OCI-M1 (cell line): ENCODE data around the gene TRIM9.
A peak's percentile ranks its signal among the peaks of the same experiment; 100 is the strongest.

ENCODE experiments used
- DNase-seq: peaks from one replicate; lab custom pipeline; 2025; lab: John Stamatoyannopoulos, UW

TRIM9 gene

DNA sequence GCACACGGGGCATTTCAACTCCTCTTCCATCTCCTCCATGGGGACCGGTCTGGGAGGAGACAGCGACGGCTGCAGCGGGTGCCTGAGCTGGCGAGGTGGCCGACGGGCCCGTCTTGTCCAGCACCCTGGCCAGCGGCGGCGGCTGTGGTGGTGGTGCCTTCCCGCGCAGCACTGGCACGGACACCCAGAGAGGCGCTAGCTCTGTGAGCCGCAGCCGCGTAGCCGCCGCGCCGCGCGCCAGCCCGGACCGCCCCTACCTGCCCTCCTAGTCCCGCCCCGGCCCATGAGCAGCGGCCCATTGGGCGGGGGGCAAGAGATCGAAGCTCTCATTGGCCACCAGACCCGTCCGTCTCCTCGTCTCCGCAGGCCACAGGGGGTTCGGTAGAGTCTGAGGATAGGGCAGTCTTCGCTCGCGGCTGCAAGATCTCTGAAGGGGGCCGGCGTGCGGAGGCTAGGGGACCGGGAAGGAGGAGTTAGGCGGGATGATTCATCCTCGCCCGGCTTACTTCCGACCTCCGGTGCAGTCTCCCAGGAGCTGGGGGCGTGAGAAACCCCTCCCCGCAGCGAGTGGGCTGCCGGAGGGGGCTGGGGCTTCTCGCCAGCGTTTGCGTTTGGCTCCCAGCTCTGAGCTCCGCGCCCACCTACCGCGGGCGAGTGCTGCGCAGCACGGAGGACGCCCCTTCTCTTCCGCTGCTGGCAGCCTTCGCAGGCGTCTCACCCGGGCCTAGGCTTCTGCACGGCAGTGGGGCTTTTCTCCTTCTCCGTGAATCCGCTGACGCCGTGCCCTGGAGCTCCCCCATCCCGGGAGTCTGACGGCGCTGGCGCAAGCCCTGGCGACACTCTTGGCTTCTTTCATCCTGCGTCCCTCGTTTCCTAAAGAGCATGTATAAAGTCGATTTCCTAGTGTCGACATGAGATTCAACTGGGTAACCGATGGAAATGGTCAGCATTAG, at the start of gene TRIM9:
TSS of gene TRIM9 (minus strand) at position 205 of the 953 bp plus-strand sequence. CDS start at position 39, 166 bp downstream.
- peak; percentile 91 for DNase-seq

GRCh38 chr14:51140856-51141255, 46.0 kb upstream of the TRIM9 start:
- no peak for DNase-seq

GRCh38 chr14:51140338-51140737, 45.4 kb upstream of the TRIM9 start:
- DNase-seq: no peak

- DNase-seq: no peak
These were observed 44.3 kb upstream of the TRIM9 start for GRCh38 chr14:51139121-51139681.

- no peak for DNase-seq
These were observed 43.6 kb upstream of the TRIM9 start for GRCh38 chr14:51138404-51139103.

DNA sequence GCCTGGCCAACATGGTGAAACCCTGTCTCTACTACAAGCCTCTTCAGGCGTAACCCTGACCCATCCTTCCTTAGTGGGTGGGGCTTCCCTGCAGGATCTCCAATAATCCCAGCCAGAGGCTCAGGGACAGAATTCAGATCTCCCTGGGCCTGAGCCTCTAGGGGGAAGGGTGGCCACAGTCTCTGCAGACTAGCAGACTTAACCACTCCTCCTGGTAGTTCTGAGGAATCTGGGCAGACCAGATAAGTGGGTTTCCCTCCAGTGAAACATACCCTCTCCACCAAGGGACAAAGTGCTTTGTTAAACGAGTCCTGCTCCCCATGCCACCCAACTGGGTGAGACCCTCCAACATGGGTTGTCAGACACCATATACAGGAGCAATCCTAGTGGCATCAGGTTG, 36.6 kb upstream of the TRIM9 start:
- DNase-seq: no peak

DNA sequence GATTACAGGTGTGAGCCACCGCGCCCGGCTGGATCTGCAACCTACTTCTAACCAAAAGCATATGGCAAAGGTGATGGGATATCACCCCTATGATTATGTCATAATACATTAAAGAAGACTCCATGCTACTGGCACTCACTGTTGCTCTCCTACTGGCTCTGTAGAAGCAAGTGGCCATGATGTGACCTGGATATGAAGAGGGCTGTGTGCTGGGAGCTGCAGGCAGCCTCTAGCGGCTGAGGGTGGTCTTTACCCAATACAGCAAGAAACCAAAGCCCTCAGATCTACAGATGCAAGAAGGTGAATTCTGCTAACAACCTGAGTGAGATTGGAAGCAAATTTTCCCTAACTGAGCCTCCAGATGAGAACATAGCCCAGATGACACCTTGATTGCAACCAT, 34.2 kb upstream of the TRIM9 start:
- no peak for DNase-seq

DNA sequence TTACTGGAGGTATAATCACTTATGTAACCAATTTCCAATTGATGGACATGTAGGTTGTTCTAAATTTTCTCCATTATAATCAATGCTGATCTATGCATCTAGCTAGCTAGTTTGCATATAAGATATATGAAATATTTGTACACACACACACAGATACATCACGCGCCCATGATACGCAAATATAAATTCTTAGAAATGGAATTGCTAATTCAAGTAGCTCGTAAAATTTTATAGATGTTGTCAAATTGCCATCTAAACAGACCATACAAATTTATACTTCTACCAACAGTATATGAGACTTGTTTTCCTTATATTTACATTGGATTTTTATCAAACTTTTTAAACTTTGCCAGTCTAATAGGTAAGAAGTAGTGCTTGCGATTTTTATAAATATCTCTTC, 29.1 kb upstream of the TRIM9 start:
- no peak for DNase-seq

DNA sequence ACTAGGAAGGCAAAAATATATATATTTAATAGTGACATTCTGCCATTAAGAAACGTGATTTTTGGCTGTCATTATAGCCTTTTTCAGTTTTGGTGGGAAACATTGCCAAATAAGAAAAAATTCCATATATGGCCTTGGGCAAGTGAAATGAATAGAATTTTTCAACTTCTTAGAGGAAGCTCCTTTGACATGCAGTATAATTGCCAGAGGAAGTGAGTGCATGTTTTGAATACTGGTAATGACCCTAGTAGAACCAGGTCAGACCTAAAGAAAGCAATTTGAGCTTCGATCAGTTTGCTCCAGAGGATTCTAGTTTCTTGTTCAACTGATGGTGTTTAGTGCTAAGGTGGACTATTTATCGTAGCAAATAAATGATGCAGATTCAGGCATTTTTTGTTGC, 26.2 kb upstream of the TRIM9 start:
- DNase-seq: no peak

DNA sequence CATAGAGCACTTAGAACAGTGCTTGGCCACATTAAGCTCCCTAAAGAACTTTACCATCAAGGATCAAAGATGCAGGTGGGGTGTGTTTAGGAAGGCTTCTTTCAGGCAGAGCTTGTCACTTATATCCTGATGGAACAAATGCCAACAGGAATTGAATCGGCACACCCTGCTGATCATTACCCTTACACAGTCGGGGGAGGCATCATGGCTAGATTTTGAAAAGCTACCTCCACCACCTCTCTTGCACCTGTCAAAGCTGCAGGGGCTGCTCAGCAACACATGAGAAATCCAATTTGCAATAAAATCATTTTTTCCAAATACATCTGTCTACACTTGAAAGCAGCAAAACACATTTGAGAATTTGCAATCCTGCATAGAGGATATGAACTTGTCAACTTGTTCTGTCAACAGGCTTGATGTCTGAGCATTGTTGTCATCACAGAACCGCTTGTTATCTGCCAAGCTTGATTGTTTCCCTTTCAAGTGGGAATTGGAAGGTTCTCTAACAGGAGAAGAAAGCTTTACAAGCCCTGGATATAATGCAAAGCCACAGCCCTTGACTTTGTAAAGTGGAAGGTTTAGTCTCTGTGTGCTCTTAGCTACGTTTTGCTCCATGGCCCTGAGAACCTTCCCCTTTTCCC, 24.6 kb upstream of the TRIM9 start:
- no peak for DNase-seq

- DNase-seq: no peak
These were observed 24.1 kb upstream of the TRIM9 start for GRCh38 chr14:51118993-51119392.

GRCh38 chr14:51117593-51117992, 22.7 kb upstream of the TRIM9 start:
- DNase-seq: no peak

GRCh38 chr14:51116682-51117081, 21.8 kb upstream of the TRIM9 start:
- DNase-seq: no peak

DNA sequence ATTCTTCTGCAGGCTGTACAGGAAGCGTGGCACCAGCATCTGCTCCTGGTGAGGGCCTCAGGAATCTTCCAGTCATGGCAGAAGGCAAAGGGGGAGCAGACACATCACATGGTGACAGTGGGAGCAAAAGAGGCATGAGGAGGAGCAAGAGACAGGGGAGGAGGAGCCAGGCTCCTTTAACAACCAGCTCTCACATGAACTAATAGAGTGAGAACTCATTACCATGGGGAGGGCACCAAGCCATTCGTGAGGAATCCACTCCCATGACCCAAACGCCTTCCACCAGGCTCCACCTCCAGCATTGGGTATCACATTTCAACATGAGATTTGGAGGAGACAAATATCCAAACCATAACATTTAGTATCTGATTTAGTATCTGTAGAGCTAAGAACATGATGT, 14.7 kb upstream of the TRIM9 start:
- no peak for DNase-seq

- DNase-seq: no peak
These were observed 12.9 kb upstream of the TRIM9 start for GRCh38 chr14:51107801-51108200.

GRCh38 chr14:51104467-51104866, 9.6 kb upstream of the TRIM9 start:
- DNase-seq: no peak

DNA sequence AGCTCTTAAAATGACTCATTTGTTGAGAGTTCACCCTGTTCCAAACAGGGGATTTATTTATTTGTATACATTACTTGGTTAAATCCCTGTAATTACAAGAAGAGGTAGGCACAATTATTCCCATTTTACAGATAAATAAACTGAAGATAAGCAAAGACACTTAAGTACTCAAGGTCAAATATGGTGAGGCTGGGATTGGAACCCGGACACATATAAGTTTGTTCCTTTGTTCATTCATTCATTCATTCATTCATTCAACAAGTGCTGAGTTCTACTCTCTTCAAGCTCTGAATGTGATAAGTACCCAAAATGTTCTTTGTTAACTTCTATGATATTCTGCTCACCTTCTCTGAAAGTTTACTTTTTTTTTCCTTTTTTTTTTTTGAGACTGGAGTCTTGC, 2.4 kb upstream of the TRIM9 start:
- no peak for DNase-seq

DNA sequence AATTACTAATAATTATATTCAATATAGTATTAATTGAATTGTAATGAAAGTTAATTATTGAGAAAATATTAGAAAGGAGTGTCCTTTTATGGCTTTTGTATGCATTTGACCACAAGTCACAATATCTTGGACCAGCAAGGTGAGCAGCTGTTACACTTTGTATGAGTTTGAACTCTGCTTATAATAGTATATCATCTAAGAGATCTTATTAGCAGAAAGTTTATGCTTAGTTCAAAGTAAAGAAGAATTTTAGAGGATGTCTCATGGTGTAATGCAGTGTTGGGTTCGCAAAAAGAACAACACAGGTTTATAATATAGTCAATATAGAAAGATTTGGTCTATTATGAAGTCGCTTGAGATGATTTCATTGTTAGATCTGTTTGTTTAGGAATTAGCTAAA, 2.0 kb upstream of the TRIM9 start:
- DNase-seq: no peak

- no peak for DNase-seq
These were observed 1.2 kb upstream of the TRIM9 start for GRCh38 chr14:51095854-51096823.

DNA sequence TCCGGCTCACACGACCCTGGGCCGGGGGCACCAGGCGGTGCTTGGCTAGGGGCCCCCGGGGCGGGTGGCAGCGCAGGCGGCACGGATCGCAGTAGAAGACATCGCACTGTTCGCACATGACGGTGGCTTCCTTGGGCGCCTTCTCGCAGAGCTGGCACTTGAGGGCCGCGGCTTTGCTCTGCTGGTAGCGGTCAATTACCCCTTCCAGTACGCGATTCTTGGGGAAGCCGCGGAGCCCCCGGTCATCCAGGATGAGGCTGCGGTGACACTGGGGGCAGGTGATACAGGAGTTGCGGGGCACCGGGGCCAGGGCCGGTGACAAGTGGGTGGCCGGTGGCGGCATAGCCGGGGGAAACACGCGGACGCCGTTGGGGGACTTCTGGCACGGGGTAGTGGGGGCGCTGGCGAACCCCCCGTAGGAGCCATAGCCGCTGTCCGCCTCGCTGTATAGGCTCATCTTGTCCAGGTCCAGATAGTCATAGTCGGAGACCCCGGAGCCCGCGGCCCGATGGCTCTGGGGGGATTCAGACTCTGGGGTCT, 553 bp downstream of the TRIM9 start:
- no peak for DNase-seq
